NOMO-1 treated with dmso at 0.1 percent for 144 hours (cell line): ENCODE data around the gene CEP85.

Experiments used
- DNase-seq: peaks from one replicate; lab custom pipeline; 2025; ENCODE audit not compliant: unreplicated experiment; lab: John Stamatoyannopoulos, UW

The CEP85 gene

DNA sequence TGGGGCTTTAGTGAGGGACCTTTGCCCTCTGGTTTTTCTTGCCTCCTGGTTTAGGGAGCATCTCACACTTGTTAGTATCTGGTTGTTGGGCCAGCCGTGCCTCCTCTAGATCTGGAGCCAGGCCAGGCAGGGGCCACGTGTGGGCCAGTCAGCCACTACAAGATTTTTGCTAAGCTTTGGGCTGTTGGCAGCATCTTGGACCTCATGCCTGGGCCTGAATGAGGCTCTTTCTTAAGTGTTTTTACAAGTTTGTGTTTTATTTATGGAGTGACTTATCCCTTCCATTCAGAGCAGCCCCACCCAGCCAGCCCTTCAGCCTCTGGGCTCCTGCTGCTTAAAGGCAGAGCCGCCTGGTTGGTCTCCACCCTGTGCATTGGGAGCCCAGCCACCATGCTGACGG, 44.3 kb downstream of the CEP85 start:
- DNase-seq: no peak

- peak; percentile 18 for DNase-seq
Measured at GRCh38 chr1:26278724-26279455, 44.9 kb downstream of the CEP85 start.

GRCh38 chr1:26279456-26280332, 45.7 kb downstream of the CEP85 start, which contains the start of gene SH3BGRL3:
SH3BGRL3 (plus strand) TSS chr1:26280086; CDS start chr1:26280156, 70 bp downstream.
- DNase-seq: peak; percentile 78

- no peak for DNase-seq
Measured at GRCh38 chr1:26280333-26281042, 46.5 kb downstream of the CEP85 start.

DNA sequence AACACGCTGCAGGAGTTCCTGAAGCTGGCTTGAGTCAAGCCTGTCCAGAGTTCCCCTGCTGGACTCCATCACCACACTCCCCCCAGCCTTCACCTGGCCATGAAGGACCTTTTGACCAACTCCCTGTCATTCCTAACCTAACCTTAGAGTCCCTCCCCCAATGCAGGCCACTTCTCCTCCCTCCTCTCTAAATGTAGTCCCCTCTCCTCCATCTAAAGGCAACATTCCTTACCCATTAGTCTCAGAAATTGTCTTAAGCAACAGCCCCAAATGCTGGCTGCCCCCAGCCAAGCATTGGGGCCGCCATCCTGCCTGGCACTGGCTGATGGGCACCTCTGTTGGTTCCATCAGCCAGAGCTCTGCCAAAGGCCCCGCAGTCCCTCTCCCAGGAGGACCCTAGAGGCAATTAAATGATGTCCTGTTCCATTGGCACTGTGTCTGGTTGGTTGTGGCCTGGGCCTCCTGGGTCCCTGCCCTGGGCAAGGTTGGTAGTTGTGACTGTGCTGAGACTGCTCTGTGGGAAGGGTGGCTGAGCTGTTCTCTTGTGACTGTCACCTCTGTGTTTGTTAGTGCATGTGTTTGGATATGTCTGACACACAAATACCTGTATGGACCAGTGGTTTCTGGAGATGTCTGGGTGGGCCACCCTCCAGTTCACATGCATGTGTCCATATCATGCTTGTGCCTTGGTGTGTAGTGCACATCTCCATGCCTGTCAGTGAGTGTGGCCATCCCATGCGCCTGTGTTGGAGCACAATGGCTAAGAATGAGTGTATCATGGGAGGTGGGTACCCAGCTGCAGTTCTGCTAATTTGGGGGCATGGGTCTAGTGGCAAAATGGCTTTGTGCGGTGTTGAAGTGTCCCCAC, 47.3 kb downstream of the CEP85 start:
- DNase-seq: no peak

GRCh38 chr1:26281971-26282370, 48.0 kb downstream of the CEP85 start:
- peak; percentile 21 for DNase-seq

GRCh38 chr1:26282401-26282918, 48.5 kb downstream of the CEP85 start:
- DNase-seq: no peak

DNA sequence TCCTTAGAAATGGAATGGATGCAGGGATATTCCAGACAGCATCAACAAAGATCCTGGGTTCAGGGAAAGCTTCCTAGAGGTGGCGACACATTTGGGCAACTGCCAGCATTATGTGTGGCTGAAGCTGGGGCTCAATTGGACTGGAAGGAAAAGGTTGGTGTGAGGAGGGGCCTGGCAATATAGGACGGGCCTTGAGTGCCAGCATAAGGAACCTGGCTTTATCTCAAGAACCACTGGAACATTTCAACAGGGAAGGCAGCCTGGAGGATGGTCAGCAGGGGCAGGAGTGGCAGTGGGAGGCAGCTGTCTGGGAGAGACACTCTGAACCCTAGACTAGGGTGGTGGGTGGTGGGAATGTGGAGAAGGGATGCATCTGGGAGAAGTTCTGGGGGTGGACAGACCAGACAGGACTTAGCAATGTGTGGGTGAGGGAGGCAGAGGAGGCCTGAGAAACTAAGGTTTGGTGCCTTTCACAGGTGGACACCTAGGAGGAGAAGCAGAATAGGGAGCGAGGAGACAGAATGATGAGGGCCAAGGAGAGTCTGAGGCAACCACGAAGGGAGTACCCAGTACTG, 49.4 kb downstream of the CEP85 start:
- no peak for DNase-seq

- no peak for DNase-seq
Measured at GRCh38 chr1:26283871-26284596, 50.0 kb downstream of the CEP85 start.

DNA sequence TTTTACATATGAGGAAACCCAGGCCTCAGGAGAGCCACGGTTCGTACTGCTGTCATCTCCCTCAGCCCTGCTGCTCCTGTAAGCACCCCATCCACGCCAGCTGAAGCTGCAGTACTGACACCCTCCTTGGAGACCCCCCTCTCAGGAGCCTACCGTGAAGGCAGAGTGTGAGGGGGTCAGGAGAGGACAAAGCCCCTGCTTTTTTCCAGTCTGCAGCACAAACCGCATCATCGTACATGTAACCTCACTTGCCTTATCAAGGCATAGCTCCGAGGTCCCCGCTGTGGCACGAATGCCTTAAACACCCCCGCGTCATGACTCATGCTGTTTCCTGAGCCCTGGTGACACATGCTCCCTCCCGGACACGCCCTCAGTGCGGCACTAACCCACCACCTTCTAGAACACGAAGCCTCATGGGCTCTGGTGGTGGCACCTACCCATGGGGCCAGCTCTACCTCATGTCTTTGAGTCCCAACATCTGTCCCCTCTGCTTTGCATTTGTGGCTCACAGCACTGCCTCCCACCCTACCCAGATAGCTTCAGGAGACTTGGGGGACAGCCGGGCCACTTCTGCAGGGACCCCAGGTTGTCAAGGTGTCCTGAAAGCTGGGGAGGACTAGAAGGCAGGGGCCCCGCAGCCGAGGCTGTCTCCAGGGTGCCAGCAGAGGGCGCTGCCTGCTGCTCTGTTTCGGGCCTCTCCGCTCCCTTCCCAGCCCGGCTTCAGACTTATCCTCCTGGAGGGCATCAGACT, 50.8 kb downstream of the CEP85 start:
- DNase-seq: peak; percentile 87

GRCh38 chr1:26285366-26286063, 51.5 kb downstream of the CEP85 start:
- no peak for DNase-seq

GRCh38 chr1:26286064-26286416, 52.0 kb downstream of the CEP85 start:
- DNase-seq: no peak

DNA sequence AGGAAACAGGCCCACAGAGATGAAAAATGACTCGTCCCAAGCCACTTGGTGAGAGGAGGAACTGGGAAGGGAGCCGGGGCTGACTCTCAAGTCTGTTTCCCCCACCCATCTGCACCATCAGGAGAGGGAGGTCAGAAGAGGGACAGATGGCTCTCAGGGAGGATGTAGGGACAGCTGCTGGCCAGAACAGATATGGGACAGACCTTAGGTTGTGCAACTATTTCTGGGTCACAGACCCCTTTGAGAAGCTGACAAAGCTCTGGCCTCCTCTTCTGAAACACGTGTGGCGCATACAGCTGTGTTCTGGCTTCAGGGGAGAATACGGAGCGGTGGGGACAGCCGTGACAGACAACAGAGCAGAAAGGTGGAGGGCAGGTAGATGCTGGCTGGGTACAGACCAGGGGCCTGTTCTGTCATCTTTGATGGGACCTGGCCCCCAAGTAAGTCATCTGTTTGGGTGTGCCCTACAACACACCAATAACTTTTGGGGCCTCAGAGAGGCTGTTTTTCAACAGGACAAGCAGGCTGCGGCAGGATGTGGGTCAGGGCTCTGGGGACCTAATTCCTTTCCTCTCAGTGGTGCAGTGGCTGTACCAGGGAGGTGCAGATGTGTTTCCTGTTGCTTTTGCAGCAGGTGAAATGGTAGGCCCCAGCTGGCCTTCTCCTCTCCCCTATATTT, 53.2 kb downstream of the CEP85 start:
- DNase-seq: peak; percentile 7

DNA sequence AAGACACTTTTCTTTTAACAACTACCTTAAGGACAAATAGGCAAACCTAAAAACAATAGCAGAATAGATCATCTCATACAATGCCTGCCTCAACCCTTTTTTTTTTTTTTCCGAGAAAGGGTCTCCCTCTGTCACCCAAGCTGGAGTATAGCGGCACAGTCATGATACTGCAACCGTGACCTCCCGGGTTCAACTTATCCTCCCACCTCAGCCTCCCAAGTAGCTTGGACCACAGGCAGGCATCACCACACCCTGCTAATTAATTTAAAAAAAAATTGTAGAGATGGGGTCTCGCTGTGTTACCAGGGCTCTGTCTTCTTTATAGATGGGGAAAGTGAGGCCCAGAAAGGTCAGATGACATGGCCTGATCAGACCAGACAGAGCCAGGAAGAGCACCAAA, 53.8 kb downstream of the CEP85 start:
- no peak for DNase-seq

- peak; percentile 10 for DNase-seq
Measured at GRCh38 chr1:26288311-26288941, 54.4 kb downstream of the CEP85 start.

- DNase-seq: peak; percentile 91
Measured at GRCh38 chr1:26289158-26290059, 55.4 kb downstream of the CEP85 start.
